Measurements from ENCODE around the gene SLMAP. TPM values are rescaled to one million over a fixed set of nuclear protein-coding genes. Genes with fewer than 3 reads are reported as not detected.

SLMAP gene
- total RNA-seq, 5 donors from 2014 or later (not counting 1 experiment from before 2014, with no cell fraction given): 57.4 to 78.8 (median 72.3) TPM

- ChIA-PET CTCF (no interaction called here), POLR2A (no interaction called here)
- Histone ChIP-seq H3K4me1 (ENCODE audit: control insufficient read depth in 1 of 2, extremely low read depth in 1 of 2, insufficient read depth in 2 of 2, low read length in 2 of 2) (no peaks in the 10 kb centered on the region), H3K4me3 (ENCODE audit: control insufficient read depth in 1 of 2, extremely low read depth in 1 of 2, low read length in 1 of 2) (no peak overlapping the region), H3K9me3 (no peaks in the 10 kb centered on the region), H3K27ac (ENCODE audit: low read length) (no peak overlapping the region), H3K27me3 (replicated peaks in 1 of 2; ENCODE audit: control insufficient read depth in 2 of 2, extremely low read depth in 1 of 2, insufficient read depth in 2 of 2, low read length in 1 of 2) (no peaks in the 10 kb centered on the region), H3K36me3 (ENCODE audit: control insufficient read depth in 2 of 2, extremely low read depth in 1 of 2, insufficient read depth in 1 of 2, low read length in 1 of 2) (peaks cover 4 to 5% of the 10 kb centered on the region in 2 donors)
- no peaks in the 10 kb centered on the region for H3K4me1 Mint-ChIP-seq
- DNase-seq (no peak), ATAC-seq (replicated peaks in 1 of 4) (no peak)
- peaks cover 18% of the 10 kb centered on the region for H3K36me3 Mint-ChIP-seq
- no peak overlapping the region for H3K4me3 Mint-ChIP-seq
- no peak overlapping the region for H3K27ac Mint-ChIP-seq
- WGBS (ENCODE audit: insufficient coverage): 87% methylated on average over 3 of the region's 7 CpGs
- no peaks in the 10 kb centered on the region for H3K27me3 Mint-ChIP-seq
- no peaks in the 10 kb centered on the region for H3K9me3 Mint-ChIP-seq
Observed at GRCh38 chr3:57934373-57934772, 178.3 kb downstream of the SLMAP start.

- peaks cover 4 to 5% of the 10 kb centered on the region in 2 donors for H3K36me3 ChIP-seq (ENCODE audit: control insufficient read depth in 2 of 2, extremely low read depth in 1 of 2, insufficient read depth in 1 of 2, low read length in 1 of 2)
- H3K27ac ChIP-seq (ENCODE audit: low read length): no peak overlapping the region
- ATAC-seq (replicated peaks in 1 of 4) (no peak), DNase-seq (no peak)
- H3K4me1 ChIP-seq (ENCODE audit: control insufficient read depth in 1 of 2, extremely low read depth in 1 of 2, insufficient read depth in 2 of 2, low read length in 2 of 2): no peaks in the 10 kb centered on the region
- H3K36me3 Mint-ChIP-seq: peaks cover 14% of the 10 kb centered on the region
- H3K9me3 ChIP-seq: no peaks in the 10 kb centered on the region
- H3K4me3 ChIP-seq (ENCODE audit: control insufficient read depth in 1 of 2, extremely low read depth in 1 of 2, low read length in 1 of 2): no peak overlapping the region
- H3K4me3 Mint-ChIP-seq: no peak overlapping the region
- no peaks in the 10 kb centered on the region for H3K27me3 Mint-ChIP-seq
- no peaks in the 10 kb centered on the region for H3K27me3 ChIP-seq (replicated peaks in 1 of 2; ENCODE audit: control insufficient read depth in 2 of 2, extremely low read depth in 1 of 2, insufficient read depth in 2 of 2, low read length in 1 of 2)
- H3K9me3 Mint-ChIP-seq: no peaks in the 10 kb centered on the region
- POLR2A ChIA-PET: no interaction called here
- CTCF ChIA-PET: no interaction called here
- no peak overlapping the region for H3K27ac Mint-ChIP-seq
- 100% methylated on average over 3 of the region's 3 CpGs for WGBS (ENCODE audit: insufficient coverage)
- H3K4me1 Mint-ChIP-seq: no peaks in the 10 kb centered on the region
Observed at GRCh38 chr3:57935539-57935938, 179.4 kb downstream of the SLMAP start.

- Mint-ChIP-seq H3K9me3 (peaks cover 0 to 10% (median 8%) of the 10 kb centered on the region in 3 donors), H3K4me1 (no peaks in the 10 kb centered on the region), H3K4me3 (no peak overlapping the region), H3K36me3 (peaks cover 18% of the 10 kb centered on the region), H3K27me3 (no peaks in the 10 kb centered on the region), H3K27ac (no peak overlapping the region)
- Histone ChIP-seq H3K36me3 (ENCODE audit: control insufficient read depth in 2 of 2, extremely low read depth in 1 of 2, insufficient read depth in 1 of 2, low read length in 1 of 2) (peaks cover 1 to 2% of the 10 kb centered on the region in 2 donors), H3K4me3 (ENCODE audit: control insufficient read depth in 1 of 2, extremely low read depth in 1 of 2, low read length in 1 of 2) (no peak overlapping the region), H3K9me3 (no peaks in the 10 kb centered on the region), H3K4me1 (ENCODE audit: control insufficient read depth in 1 of 2, extremely low read depth in 1 of 2, insufficient read depth in 2 of 2, low read length in 2 of 2) (no peaks in the 10 kb centered on the region), H3K27ac (ENCODE audit: low read length) (no peak overlapping the region), H3K27me3 (replicated peaks in 1 of 2; ENCODE audit: control insufficient read depth in 2 of 2, extremely low read depth in 1 of 2, insufficient read depth in 2 of 2, low read length in 1 of 2) (no peaks in the 10 kb centered on the region)
- ChIA-PET CTCF (interaction anchor here in 1 of 2 donors (0.6 kb wide), 1 partner anchor 632 kb away, joined by 3 read pairs; no protein-coding TSS in a partner anchor), POLR2A (no interaction called here)
- 100% methylated on average over 3 of the region's 3 CpGs for WGBS (ENCODE audit: insufficient coverage)
- no peak for ATAC-seq (replicated peaks in 1 of 4)
- DNase-seq: no peak
Observed at GRCh38 chr3:57937092-57937491, 181.0 kb downstream of the SLMAP start.

- CTCF ChIA-PET: interaction anchor here in 1 of 2 donors (0.6 kb wide), 1 partner anchor 367 kb away, joined by 3 read pairs; no protein-coding TSS in a partner anchor
- Mint-ChIP-seq H3K36me3 (peaks cover 11% of the 10 kb centered on the region), H3K27me3 (no peaks in the 10 kb centered on the region)
Observed at GRCh38 chr3:57939775-57940174, 183.7 kb downstream of the SLMAP start.

GRCh38 chr3:57942388-57942787 is 186.3 kb downstream of the SLMAP start:
- POLR2A ChIA-PET: no interaction called here
- H3K27me3 ChIP-seq (replicated peaks in 1 of 2; ENCODE audit: control insufficient read depth in 2 of 2, extremely low read depth in 1 of 2, insufficient read depth in 2 of 2, low read length in 1 of 2): no peaks in the 10 kb centered on the region
- DNase-seq (no peak), ATAC-seq (replicated peaks in 1 of 4) (no peak)
- no peaks in the 10 kb centered on the region for H3K9me3 ChIP-seq
- H3K4me1 ChIP-seq (ENCODE audit: control insufficient read depth in 1 of 2, extremely low read depth in 1 of 2, insufficient read depth in 2 of 2, low read length in 2 of 2): no peaks in the 10 kb centered on the region
- no peaks in the 10 kb centered on the region for H3K27me3 Mint-ChIP-seq
- H3K4me1 Mint-ChIP-seq: no peaks in the 10 kb centered on the region
- H3K4me3 ChIP-seq (ENCODE audit: control insufficient read depth in 1 of 2, extremely low read depth in 1 of 2, low read length in 1 of 2): no peak overlapping the region
- H3K9me3 Mint-ChIP-seq: peaks cover 0 to 13% (median 8%) of the 10 kb centered on the region in 3 donors
- H3K36me3 Mint-ChIP-seq: peaks cover 11% of the 10 kb centered on the region
- H3K4me3 Mint-ChIP-seq: no peak overlapping the region
- H3K36me3 ChIP-seq (ENCODE audit: control insufficient read depth in 2 of 2, extremely low read depth in 1 of 2, insufficient read depth in 1 of 2, low read length in 1 of 2): no peaks in the 10 kb centered on the region
- no peak overlapping the region for H3K27ac ChIP-seq (ENCODE audit: low read length)
- H3K27ac Mint-ChIP-seq: no peak overlapping the region
- CTCF ChIA-PET: no interaction called here

More at GRCh38 chr3:57939775-57940174, 183.7 kb downstream of the SLMAP start:
- Mint-ChIP-seq H3K4me3 (no peak overlapping the region), H3K4me1 (no peaks in the 10 kb centered on the region), H3K9me3 (peaks cover 0 to 13% (median 8%) of the 10 kb centered on the region in 3 donors), H3K27ac (no peak overlapping the region)
- Histone ChIP-seq H3K27me3 (replicated peaks in 1 of 2; ENCODE audit: control insufficient read depth in 2 of 2, extremely low read depth in 1 of 2, insufficient read depth in 2 of 2, low read length in 1 of 2) (no peaks in the 10 kb centered on the region), H3K9me3 (no peaks in the 10 kb centered on the region), H3K4me1 (ENCODE audit: control insufficient read depth in 1 of 2, extremely low read depth in 1 of 2, insufficient read depth in 2 of 2, low read length in 2 of 2) (no peaks in the 10 kb centered on the region), H3K4me3 (ENCODE audit: control insufficient read depth in 1 of 2, extremely low read depth in 1 of 2, low read length in 1 of 2) (no peak overlapping the region), H3K36me3 (ENCODE audit: control insufficient read depth in 2 of 2, extremely low read depth in 1 of 2, insufficient read depth in 1 of 2, low read length in 1 of 2) (no peaks in the 10 kb centered on the region), H3K27ac (ENCODE audit: low read length) (no peak overlapping the region)
- 100% methylated on average over 3 of the region's 4 CpGs for WGBS (ENCODE audit: insufficient coverage)
- ATAC-seq (replicated peaks in 1 of 4) (no peak), DNase-seq (no peak)
- POLR2A ChIA-PET: no interaction called here

GRCh38 chr3:57942872-57943283 is 186.8 kb downstream of the SLMAP start:
- ChIA-PET CTCF (interaction anchor here in 1 of 2 donors (0.5 kb wide), 1 partner anchor 11 kb away, joined by 3 read pairs; no protein-coding TSS in a partner anchor), POLR2A (no interaction called here)
- Mint-ChIP-seq H3K9me3 (peaks cover 0 to 13% (median 8%) of the 10 kb centered on the region in 3 donors), H3K4me1 (no peaks in the 10 kb centered on the region), H3K27ac (no peak overlapping the region), H3K4me3 (no peak overlapping the region), H3K36me3 (peaks cover 11% of the 10 kb centered on the region), H3K27me3 (peaks cover 0 to 3% of the 10 kb centered on the region in 2 donors)
- H3K27me3 ChIP-seq (replicated peaks in 1 of 2; ENCODE audit: control insufficient read depth in 2 of 2, extremely low read depth in 1 of 2, insufficient read depth in 2 of 2, low read length in 1 of 2): peaks cover 0 to under 1% of the 10 kb centered on the region in 2 experiments
- H3K4me3 ChIP-seq (ENCODE audit: control insufficient read depth in 1 of 2, extremely low read depth in 1 of 2, low read length in 1 of 2): no peak overlapping the region
- no peaks in the 10 kb centered on the region for H3K4me1 ChIP-seq (ENCODE audit: control insufficient read depth in 1 of 2, extremely low read depth in 1 of 2, insufficient read depth in 2 of 2, low read length in 2 of 2)
- H3K9me3 ChIP-seq: no peaks in the 10 kb centered on the region
- no peak overlapping the region for H3K27ac ChIP-seq (ENCODE audit: low read length)
- no peak for DNase-seq
- 100% methylated on average over 1 of the region's 4 CpGs for WGBS (ENCODE audit: insufficient coverage)
- ATAC-seq (replicated peaks in 1 of 4): no peak
- H3K36me3 ChIP-seq (ENCODE audit: control insufficient read depth in 2 of 2, extremely low read depth in 1 of 2, insufficient read depth in 1 of 2, low read length in 1 of 2): no peaks in the 10 kb centered on the region

Measured in T-cell (primary cell).